NB4 (cell line): ENCODE results near the gene GAS7.

Experiments
- POLR2A ChIP-seq: IDR thresholded peaks from 2 replicates; pipeline ENCODE4 v1.6.1; 2011; ENCODE audit warnings: mild to moderate bottlenecking; ENCODE audit not compliant: insufficient read length; ENCODE audit errors: extremely low read depth
- TF ChIP-seq, protein P1 (sequence below): IDR thresholded peaks from one replicate; pipeline ENCODE4 v1.5.1; 2012; ENCODE audit warnings: low read depth, low read length
- TF ChIP-seq, protein P2 (sequence below): IDR thresholded peaks from 2 replicates; pipeline ENCODE4 v1.6.1; 2011; ENCODE audit warnings: low read depth, low read length

DNA sequence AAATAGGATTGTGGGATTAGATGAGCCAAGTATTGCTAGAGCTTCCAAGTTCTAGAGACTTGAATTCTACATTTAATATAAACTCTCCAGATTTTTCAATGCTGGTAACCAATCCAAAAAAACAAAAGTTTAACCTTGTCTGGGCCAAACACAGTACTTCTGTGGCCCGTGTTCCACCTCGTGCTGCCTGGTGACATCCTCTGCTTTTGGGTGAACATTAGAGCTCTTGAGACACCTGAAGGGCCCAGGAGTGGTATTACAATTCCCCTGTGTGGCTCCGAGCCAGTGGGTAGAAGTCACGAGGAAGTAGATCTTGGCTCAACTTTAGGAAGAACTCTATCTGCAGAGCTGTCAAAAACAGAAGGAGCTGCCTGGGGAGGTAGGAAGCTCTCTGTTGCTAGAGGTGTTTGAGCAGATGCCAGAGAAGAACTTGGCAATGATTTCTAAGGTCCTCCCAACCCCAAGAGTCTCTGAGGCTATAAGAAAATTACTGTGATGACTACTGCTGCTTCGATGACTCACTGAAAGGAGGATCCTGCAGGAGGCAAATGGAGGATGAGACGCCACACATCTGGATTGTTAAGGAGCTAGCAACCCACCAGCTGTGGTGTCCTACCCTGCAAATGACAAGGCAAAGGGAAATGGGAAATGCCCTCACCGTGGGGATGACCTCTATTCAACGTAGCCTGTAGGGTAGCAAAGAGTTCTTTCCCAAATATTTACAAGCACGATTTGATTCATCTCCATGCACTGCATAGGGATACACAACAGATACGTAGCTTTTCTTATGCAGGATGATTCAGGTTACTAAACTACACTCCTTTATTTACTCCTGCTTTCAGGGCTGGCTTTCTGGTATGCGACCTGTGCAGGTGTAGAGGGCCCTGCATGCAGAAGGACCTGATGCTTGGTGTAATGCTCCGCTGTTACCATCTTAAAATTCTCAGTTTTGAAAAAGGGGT lies 45.8 kb upstream of the GAS7 start:
- TF ChIP-seq, protein P1, sequence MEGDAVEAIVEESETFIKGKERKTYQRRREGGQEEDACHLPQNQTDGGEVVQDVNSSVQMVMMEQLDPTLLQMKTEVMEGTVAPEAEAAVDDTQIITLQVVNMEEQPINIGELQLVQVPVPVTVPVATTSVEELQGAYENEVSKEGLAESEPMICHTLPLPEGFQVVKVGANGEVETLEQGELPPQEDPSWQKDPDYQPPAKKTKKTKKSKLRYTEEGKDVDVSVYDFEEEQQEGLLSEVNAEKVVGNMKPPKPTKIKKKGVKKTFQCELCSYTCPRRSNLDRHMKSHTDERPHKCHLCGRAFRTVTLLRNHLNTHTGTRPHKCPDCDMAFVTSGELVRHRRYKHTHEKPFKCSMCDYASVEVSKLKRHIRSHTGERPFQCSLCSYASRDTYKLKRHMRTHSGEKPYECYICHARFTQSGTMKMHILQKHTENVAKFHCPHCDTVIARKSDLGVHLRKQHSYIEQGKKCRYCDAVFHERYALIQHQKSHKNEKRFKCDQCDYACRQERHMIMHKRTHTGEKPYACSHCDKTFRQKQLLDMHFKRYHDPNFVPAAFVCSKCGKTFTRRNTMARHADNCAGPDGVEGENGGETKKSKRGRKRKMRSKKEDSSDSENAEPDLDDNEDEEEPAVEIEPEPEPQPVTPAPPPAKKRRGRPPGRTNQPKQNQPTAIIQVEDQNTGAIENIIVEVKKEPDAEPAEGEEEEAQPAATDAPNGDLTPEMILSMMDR: no peak
- TF ChIP-seq POLR2A: no peak
- TF ChIP-seq, protein P2, sequence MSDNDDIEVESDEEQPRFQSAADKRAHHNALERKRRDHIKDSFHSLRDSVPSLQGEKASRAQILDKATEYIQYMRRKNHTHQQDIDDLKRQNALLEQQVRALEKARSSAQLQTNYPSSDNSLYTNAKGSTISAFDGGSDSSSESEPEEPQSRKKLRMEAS: no peak
